Esophagus (tissue), 2 donors: ENCODE measurements around the gene SHC4. TPM values are rescaled to one million over a fixed set of nuclear protein-coding genes. Genes with fewer than 3 reads are reported as not detected.

Experiments used
- H3K27ac ChIP-seq, 2 donors: one replicate each; pipeline ENCODE4 v1.5.1; 2013; ENCODE audit warnings: low read depth in 2 of 2, mild to moderate bottlenecking in 2 of 2, inconsistent platforms in 1 of 2, low read length in 1 of 2, moderate library complexity in 1 of 2
- H3K27me3 ChIP-seq, 2 donors: one replicate each; pipeline ENCODE4 v1.6.1; 2013; ENCODE audit warnings: low read length in 2 of 2, control low read depth in 1 of 2, mild to moderate bottlenecking in 1 of 2; ENCODE audit not compliant: insufficient read depth in 2 of 2, control insufficient read depth in 1 of 2
- H3K36me3 ChIP-seq, 2 donors: one replicate each; pipeline ENCODE4 v1.6.1; 2013; ENCODE audit warnings: low read length in 1 of 2; ENCODE audit not compliant: control insufficient read depth in 2 of 2, insufficient read depth in 2 of 2
- H3K4me1 ChIP-seq, 2 donors: one replicate each; pipeline ENCODE4 v1.6.1; 2013; ENCODE audit warnings: low read length in 1 of 2; ENCODE audit not compliant: control insufficient read depth in 2 of 2, insufficient read depth in 2 of 2
- H3K4me3 ChIP-seq, 2 donors: one replicate each; pipeline ENCODE4 v1.5.1; 2013; ENCODE audit warnings: low read length in 2 of 2, mild to moderate bottlenecking in 2 of 2, low read depth in 1 of 2, moderate library complexity in 1 of 2
- H3K9me3 ChIP-seq, 2 donors: one replicate each; pipeline ENCODE4 v1.6.1; 2013; ENCODE audit warnings: mild to moderate bottlenecking in 2 of 2, low read depth in 1 of 2, low read length in 1 of 2, moderate library complexity in 1 of 2; ENCODE audit not compliant: control insufficient read depth in 2 of 2, insufficient read depth in 1 of 2
- WGBS, 2 donors: extraction: QIAGEN DNeasy Blood & Tissue Kit; methylation state at CpG; one replicate each; pipeline ENCODE4 v1.1.7; 2013; 5-methylcytosine and 5-hydroxymethylcytosine counted together
- polyA plus RNA-seq, 2 donors: library from polyadenylated mRNA; stranded (reverse); fragments of 200-250 nt; gene quantifications; one replicate each; pipeline ENCODE4 v1.2.3, GENCODE V29; 2013
- donor health status: healthy with polysubstance abuse.
- donor health status: Bipolar disorder and iron deficiency.

The SHC4 gene
- polyA plus RNA-seq, 2 donors, result 0.08 to 0.12 TPM

DNA sequence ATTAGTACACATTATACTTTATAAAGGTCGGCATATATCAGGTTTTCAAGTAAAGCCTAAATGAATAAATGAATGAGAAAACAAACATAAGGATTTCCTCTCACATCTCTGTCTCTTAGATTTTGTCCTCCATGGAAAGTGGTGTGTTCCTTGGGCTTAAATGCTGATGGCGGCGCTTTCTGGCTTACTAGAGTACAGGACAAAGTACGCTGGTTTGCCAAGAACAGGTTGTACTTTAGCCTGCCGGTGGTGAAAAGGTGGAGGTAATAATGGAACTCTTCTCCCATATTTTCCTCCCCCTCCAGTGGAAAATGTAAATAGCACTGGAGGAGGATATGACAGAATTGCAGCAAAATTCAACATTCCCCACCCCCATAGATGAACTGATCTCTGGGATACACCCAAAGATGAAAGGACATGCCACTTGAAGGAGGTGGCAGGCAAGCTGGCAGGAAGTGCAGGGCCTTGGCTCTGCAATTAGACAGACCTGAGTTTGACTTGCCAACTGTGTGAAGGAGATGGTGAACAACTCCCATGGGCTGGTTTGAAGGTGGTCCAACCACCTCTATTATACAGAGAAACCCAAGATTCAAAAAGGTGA lies 182.1 kb downstream of the SHC4 start:
- no peak overlapping the region for H3K4me3 ChIP-seq
- no peaks in the 10 kb centered on the region for H3K27me3 ChIP-seq
- no peaks in the 10 kb centered on the region for H3K4me1 ChIP-seq
- H3K9me3 ChIP-seq, result no peaks in the 10 kb centered on the region
- no peak overlapping the region for H3K27ac ChIP-seq
- H3K36me3 ChIP-seq, result peaks cover 2 to 3% of the 10 kb centered on the region in 2 donors
- 83 to 88% methylated on average over 5 of the region's 5 CpGs for WGBS, 2 donors

DNA sequence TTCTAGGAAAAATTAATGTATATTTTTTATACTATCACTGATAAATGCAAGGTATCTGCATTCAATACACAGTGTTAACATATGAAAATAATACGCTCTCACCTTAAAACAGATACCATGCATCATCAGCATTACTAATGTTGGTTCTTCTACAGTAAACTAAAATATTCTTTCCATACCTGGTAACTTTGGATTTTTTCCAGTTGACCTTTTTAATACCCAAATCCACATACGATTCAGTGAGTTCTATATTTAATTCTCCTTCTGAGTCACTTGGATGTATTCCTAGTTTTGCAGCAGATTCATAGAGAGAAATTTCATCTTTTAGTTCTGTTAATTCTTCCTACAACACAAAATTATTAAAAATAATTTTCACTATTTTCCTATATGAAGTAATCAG lies 182.7 kb downstream of the SHC4 start:
- no peaks in the 10 kb centered on the region for H3K4me1 ChIP-seq
- H3K27me3 ChIP-seq, result no peaks in the 10 kb centered on the region
- no peak overlapping the region for H3K4me3 ChIP-seq
- WGBS, 2 donors, result 59 to 73% methylated on average over 2 of the region's 2 CpGs
- H3K27ac ChIP-seq, result no peak overlapping the region
- H3K36me3 ChIP-seq, result peaks cover 2 to 3% of the 10 kb centered on the region in 2 donors
- no peaks in the 10 kb centered on the region for H3K9me3 ChIP-seq

DNA sequence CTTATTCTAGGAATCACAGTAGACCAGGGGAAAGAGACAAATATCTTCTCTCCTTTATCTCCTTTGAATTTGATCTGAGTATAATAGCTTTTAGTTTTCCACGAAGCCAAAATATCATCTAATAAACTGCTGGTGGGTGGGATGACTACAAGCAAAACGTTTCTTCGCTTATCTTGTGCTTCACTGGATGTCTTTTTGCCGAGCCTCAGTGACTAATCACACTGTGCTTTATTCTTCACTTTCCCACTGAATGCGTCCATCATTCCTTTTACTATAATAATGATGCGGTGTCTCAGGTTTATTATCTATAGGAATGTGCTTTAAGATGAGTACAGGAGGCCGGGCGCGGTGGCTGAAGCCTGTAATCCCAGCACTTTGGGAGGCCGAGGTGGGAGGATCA lies 185.4 kb downstream of the SHC4 start:
- no peaks in the 10 kb centered on the region for H3K4me1 ChIP-seq

DNA sequence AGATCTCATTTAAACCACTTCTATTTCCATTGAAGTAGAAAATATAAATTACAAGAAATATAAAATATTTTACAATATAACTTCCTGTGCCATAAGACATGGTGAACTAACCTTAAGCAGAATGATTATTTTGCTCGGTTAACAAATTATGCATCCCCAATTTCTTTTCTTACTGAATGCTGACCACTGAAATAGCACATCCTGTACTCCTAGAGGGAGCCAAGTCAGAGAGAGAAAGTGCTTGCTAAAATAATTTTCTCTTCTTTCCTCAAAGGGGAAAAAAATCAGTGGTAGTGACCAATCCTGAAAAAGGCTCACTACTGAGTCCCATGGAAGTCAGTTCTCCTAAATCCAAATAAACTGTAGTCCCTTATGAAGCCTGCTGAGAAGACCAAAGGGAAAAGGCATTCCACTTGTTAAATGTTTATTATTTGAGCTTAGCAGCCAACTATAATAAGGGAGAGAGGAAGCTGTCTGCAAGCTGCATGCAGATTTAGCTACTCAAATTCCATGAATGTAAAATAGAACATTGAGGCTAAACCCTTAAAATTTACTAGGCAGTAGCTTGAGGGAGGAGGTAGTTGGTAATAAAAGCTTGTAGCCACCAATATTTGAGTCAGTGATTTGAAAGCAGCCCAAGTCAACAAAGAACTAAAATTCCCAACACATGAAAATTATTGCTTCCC lies 185.9 kb downstream of the SHC4 start:
- Histone ChIP-seq H3K4me3 (no peak overlapping the region), H3K36me3 (peaks cover 2 to 3% of the 10 kb centered on the region in 2 donors), H3K27me3 (no peaks in the 10 kb centered on the region), H3K4me1 (no peaks in the 10 kb centered on the region), H3K9me3 (no peaks in the 10 kb centered on the region), H3K27ac (no peak overlapping the region)
- WGBS, 2 donors, result 70 to 80% methylated on average over 1 of the region's 1 CpG

More for the DNA sequence above, 185.4 kb downstream of the SHC4 start:
- no peak overlapping the region for H3K4me3 ChIP-seq
- 85 to 89% methylated on average over 10 of the region's 10 CpGs for WGBS, 2 donors
- H3K27me3 ChIP-seq, result no peaks in the 10 kb centered on the region
- no peak overlapping the region for H3K27ac ChIP-seq
- peaks cover 2 to 3% of the 10 kb centered on the region in 2 donors for H3K36me3 ChIP-seq
- H3K9me3 ChIP-seq, result no peaks in the 10 kb centered on the region

DNA sequence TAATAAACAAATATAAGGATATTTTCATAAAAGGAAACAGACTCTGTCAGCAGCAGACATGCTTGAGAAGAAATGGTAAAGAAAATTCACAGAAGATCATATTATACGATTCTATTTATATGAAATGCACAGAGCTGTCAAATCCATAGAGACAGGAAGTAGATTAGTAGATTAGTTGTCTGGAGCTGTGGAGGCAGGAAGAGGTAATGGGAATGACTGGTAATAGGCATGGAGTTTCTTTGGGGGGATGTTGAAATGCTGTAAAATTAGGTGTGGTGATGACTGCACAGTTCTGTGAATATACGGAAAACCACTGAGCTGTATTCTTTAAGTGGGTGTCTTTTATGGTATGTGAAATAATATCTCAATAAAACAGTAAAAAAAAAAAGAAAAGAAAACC lies 188.2 kb downstream of the SHC4 start:
- Histone ChIP-seq H3K9me3 (no peaks in the 10 kb centered on the region), H3K27ac (no peak overlapping the region), H3K4me1 (no peaks in the 10 kb centered on the region), H3K4me3 (no peak overlapping the region), H3K27me3 (no peaks in the 10 kb centered on the region), H3K36me3 (no peaks in the 10 kb centered on the region)
- WGBS, 2 donors, result 88 to 89% methylated on average over 2 of the region's 2 CpGs

DNA sequence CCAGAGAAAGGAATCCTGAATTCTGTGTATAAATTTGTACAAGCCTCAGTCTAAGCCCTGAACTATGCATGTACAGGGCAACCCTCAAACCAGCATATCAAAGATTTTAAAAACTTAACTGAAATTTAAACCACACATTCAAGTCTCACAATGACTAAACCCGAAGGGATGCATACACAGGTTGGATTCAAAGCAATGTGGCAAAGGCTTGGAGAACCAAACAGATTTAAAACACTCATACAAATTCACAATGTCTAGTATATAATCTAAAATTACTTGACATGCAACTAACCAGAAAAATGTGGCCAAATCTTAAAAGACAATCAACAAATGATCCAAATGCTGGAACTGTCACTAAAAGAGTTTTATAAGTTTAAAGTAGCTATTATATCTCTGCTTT lies 189.2 kb downstream of the SHC4 start:
- no peak overlapping the region for H3K4me3 ChIP-seq
- H3K9me3 ChIP-seq, result no peaks in the 10 kb centered on the region
- H3K27ac ChIP-seq, result no peak overlapping the region
- 95 to 100% methylated on average over 1 of the region's 1 CpG for WGBS, 2 donors
- no peaks in the 10 kb centered on the region for H3K36me3 ChIP-seq
- no peaks in the 10 kb centered on the region for H3K4me1 ChIP-seq
- H3K27me3 ChIP-seq, result no peaks in the 10 kb centered on the region

Other genes with a start within 250 kb of the SHC4 start
- 1 to 10 TPM; 1.6 to 2.1 TPM for gene CEP152, start 152.8 kb downstream of the SHC4 start, polyA plus RNA-seq
- gene EID1, start 85.8 kb downstream of the SHC4 start, polyA plus RNA-seq, result 10 to 100 TPM; 41.7 to 54.2 TPM
- gene SECISBP2L, start 82.5 kb upstream of the SHC4 start, polyA plus RNA-seq, result 1 to 10 TPM; 7.3 to 9.1 TPM
- 10 to 100 TPM; 35.8 to 44.1 TPM for gene COPS2, start 191.7 kb upstream of the SHC4 start, polyA plus RNA-seq
- gene GALK2, start 206.3 kb upstream of the SHC4 start, polyA plus RNA-seq, result 10 to 100 TPM in 1 of 2 donors, 1 to 10 TPM in 1; 5.6 to 12.9 TPM